Adrenal gland (tissue), 5 donors: ENCODE results near the gene MCMBP.

Experiments used
- CTCF ChIP-seq, 6 experiments: fragments of 450-650 bp in 4 of 6; fragments of 200-600 bp in 2 of 6; sonication (generic) in 1 of 6; IDR thresholded peaks; 1 replicate in 5 of 6; 2 replicates in 1 of 6; pipeline versions ENCODE4 v1.5.1 to v1.8.0; 2016 to 2021; ENCODE audit warnings: antibody characterized with exemption in 6 of 6, mild to moderate bottlenecking in 2 of 6, moderate library complexity in 1 of 6
- POLR2A ChIP-seq, 2 donors: fragments of 450-650 bp; IDR thresholded peaks; one replicate each; pipeline ENCODE4 v1.6.1; 2017; ENCODE audit warnings: antibody characterized with exemption in 2 of 2, mild to moderate bottlenecking in 2 of 2, moderate library complexity in 1 of 2
- donor health status: DM: no; HTN: no; CAD: no.

DNA sequence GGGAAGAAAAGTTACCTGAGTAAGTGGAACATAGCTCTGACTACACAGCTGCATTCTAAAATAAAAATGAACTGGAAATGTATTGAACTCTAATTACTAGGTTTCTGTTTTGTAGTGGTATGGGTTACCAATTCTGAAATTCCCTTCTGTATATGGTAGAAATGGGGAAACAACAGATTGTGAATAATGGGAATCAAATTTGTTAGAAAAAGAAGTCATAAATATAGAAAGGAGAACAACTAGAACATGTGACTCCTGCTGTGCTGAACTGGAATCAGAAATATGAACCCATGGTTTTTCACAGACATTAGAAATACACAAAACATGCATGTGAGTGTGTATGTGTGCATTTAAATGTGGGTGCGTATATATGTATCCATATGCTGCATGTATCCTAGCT lies 27.0 kb downstream of the MCMBP start:
- TF ChIP-seq CTCF (IDR thresholded peaks at IDR 0.05) (no peak), POLR2A (IDR thresholded peaks at IDR 0.05) (no peak)
